ENCODE data around the gene TMEM200A. TPM values are rescaled to one million over a fixed set of nuclear protein-coding genes. Genes with fewer than 3 reads are reported as not detected.

TMEM200A gene
- total RNA-seq, 1 experiment from 2014 or later, result 2.8 TPM

DNA sequence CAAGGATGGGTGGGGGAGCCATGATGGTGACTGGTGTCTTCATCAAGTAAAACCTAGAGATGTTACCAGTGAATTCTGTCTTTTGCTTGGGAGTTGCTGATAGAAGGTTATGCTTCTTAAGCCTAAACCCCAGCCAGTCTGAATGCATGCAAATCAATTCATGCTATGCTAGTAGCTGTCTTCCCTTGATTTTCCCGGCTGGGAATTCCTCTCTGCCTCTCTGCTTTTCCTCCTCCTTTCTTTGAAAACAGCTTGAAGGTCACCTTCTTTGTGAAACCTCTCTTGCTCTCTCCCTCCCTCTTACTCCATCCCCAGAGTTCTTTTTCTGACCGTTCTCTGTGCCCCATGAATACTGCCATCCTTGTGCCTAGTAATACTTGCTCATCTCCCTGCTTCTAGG is 58.9 kb downstream of the TMEM200A start:
- no peaks in the 10 kb centered on the region for H3K36me3 ChIP-seq (replicated peaks; ENCODE audit: control insufficient read depth, insufficient read depth, low read length)
- peak; percentile 5 for DNase-seq
- no peaks in the 10 kb centered on the region for H3K27me3 ChIP-seq (ENCODE audit: control insufficient read depth, insufficient read depth, low read length)
- no peak overlapping the region for H3K4me3 ChIP-seq (ENCODE audit: insufficient read depth, low read depth, low read length)

DNA sequence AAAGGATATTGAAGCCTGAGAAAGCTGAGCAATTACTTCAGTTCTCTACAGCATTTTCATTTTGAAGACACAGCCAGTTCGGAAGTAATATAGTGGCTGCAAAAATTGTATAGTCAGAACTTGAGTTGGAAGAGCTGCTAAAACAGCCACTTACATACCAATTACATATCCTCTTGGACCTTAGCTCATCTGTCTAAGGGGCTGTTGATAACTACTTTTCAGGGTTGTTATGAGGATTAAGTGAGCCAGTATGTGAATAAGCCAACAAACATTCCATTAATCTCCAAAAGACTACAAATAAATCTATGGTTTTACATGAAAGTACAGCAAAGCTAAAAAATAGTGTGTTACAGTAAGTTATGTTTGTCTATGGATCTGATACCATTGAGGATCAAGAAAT is 59.7 kb downstream of the TMEM200A start:
- no peak for DNase-seq
- H3K27me3 ChIP-seq (ENCODE audit: control insufficient read depth, insufficient read depth, low read length), result no peaks in the 10 kb centered on the region
- no peak overlapping the region for H3K4me3 ChIP-seq (ENCODE audit: insufficient read depth, low read depth, low read length)
- H3K36me3 ChIP-seq (replicated peaks; ENCODE audit: control insufficient read depth, insufficient read depth, low read length), result no peaks in the 10 kb centered on the region

DNA sequence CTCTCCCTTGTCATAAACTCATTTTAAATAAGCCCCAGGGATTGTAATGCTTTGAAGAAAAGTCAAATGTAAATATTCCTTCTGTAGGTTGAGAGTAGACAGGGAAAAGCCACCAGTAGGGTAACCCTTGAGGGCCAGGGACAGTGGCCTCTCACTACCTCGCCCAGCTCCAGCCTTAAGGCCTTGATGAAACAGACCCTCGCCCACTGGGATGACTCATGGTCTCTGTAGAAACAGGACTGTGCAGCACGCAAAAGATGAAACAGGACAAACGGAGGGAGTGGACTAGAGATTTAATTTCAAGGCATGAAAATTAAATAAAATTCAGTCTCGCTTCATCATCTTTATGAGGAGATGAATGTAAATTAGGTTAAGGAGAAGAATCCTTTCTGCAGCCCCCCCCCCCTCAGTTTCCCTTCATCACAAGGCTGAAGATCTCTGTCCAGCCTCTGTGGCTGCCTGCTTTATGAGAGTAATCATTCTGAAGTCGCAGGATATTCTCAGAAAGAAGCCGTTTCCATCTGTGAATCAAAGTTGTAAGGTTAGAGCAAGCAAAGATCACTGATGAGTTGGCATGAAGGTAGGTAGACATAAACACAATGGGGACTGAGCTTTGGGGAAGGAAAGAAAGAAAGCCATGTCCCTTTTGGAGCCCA is 60.4 kb downstream of the TMEM200A start:
- no peaks in the 10 kb centered on the region for H3K36me3 ChIP-seq (replicated peaks; ENCODE audit: control insufficient read depth, insufficient read depth, low read length)
- DNase-seq, result no peak
- H3K27me3 ChIP-seq (ENCODE audit: control insufficient read depth, insufficient read depth, low read length), result no peaks in the 10 kb centered on the region
- H3K4me3 ChIP-seq (ENCODE audit: insufficient read depth, low read depth, low read length), result no peak overlapping the region

DNA sequence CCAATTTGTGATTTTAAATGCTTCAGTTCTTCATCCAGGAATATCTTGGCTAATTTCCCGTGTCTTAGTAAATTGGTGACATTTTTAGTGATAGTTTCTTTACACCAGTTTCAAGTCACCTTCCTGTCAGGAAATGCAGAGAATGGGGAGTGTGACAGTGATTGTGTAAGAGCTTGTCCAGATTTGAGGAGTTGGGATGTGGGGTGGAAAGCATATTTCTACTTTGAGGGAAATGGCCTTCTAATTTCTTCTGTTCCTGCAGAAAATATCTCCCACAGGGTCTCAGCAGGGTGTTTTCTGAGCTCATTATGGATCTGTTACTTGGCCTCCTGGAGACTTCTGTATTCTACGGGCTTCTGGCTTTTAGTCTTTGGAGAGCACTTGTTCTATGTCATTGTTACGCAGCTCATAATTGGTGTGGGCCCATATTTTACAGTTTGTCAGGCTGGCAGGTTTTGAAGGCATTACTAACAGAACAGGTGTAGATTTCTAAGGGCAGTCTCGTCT is 65.6 kb downstream of the TMEM200A start:
- no peaks in the 10 kb centered on the region for H3K36me3 ChIP-seq (replicated peaks; ENCODE audit: control insufficient read depth, insufficient read depth, low read length)
- no peak overlapping the region for H3K4me3 ChIP-seq (ENCODE audit: insufficient read depth, low read depth, low read length)
- H3K27me3 ChIP-seq (ENCODE audit: control insufficient read depth, insufficient read depth, low read length), result no peaks in the 10 kb centered on the region
- DNase-seq, result no peak

DNA sequence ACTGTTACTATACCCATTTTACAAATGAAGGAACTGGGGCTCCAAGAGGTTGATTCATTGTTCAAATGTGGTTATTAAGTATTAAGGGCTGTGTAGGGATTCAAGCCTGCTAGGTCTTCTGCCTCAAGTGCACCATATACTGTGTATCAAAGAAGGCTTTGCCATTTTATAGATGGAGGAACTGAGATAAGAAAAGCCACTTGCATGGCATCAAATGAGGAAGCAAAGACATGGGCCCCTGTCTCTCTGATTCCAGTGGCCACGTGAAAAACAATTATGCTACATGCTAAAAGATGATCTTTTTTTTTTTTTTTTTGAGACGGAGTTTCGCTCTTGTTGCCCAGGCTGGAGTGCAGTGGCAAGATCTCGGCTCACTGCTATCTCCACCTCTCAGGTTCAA is 67.0 kb downstream of the TMEM200A start:
- no peaks in the 10 kb centered on the region for H3K36me3 ChIP-seq (replicated peaks; ENCODE audit: control insufficient read depth, insufficient read depth, low read length)
- no peak for DNase-seq
- no peak overlapping the region for H3K4me3 ChIP-seq (ENCODE audit: insufficient read depth, low read depth, low read length)
- no peaks in the 10 kb centered on the region for H3K27me3 ChIP-seq (ENCODE audit: control insufficient read depth, insufficient read depth, low read length)

DNA sequence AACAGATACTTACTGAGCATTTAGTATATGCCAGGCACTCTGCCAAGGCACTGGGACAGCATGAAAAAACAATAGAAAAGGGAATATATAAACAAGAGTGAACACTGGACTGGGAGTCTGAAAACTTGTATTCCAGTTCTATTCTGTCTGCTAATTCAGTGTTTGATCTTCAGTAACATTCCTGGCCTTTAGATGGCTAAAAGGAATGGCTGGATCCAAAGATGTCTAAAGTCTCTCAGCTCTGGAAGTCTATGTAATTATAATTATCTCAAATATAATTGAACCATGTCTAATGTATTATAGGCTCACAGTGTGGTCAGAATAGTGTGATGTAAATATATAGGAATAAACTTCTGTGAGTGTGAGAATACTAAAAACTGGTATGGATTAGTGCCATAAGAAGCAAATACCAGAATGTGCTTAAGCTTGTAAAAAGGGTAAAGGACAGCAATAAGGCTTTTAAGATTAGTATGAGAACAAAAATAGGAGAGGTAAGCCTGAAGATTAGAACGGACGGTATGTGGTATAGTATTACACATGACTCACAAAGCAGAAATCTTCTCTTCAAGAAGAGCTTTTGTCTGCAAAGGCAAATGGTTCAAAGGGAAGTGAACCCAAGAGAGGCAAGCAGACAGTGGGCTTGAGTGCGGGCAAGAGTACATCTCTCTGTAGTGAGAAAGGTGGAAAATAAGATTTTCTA is 68.5 kb downstream of the TMEM200A start:
- H3K36me3 ChIP-seq (replicated peaks; ENCODE audit: control insufficient read depth, insufficient read depth, low read length), result no peaks in the 10 kb centered on the region
- no peaks in the 10 kb centered on the region for H3K27me3 ChIP-seq (ENCODE audit: control insufficient read depth, insufficient read depth, low read length)
- no peak for DNase-seq
- no peak overlapping the region for H3K4me3 ChIP-seq (ENCODE audit: insufficient read depth, low read depth, low read length)

DNA sequence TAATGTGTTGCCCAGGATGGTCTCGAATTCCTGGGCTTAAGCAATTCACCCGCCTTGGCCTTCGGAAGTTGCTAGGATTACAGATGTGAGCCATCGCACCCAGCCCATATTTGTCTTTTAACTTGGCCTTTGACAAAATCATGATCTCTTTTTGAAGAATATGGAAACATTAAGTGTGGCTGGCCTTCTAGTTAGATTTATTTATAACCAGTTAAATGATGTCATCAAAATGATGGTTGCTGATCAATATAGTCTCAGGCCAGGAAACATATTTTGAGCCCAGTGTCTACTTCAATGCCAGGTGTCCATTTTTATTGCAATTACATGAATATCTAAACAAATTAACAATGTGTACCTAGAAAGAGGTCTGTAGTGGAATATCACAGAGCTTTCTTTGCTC is 69.4 kb downstream of the TMEM200A start:
- no peak for DNase-seq
- Histone ChIP-seq H3K4me3 (ENCODE audit: insufficient read depth, low read depth, low read length) (no peak overlapping the region), H3K36me3 (replicated peaks; ENCODE audit: control insufficient read depth, insufficient read depth, low read length) (no peaks in the 10 kb centered on the region), H3K27me3 (ENCODE audit: control insufficient read depth, insufficient read depth, low read length) (no peaks in the 10 kb centered on the region)

DNA sequence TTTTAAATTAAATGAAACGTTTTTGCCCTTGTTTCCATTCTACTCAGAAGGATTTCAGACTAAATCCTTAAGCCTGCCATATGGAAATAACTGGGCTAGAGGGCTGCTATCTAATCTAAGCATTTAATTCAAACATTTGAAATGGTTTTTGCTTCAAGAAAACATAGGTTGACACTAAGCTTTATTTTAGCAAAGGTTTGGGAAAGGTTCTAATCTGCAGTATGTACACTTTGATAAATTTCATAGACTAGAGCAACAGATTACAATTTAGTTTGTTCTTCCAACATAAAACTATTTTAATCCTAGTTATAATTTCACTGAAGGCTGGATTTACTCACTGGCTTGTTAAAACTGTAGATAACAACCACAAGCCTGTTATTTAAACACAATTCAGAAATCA is 72.1 kb downstream of the TMEM200A start:
- Histone ChIP-seq H3K36me3 (replicated peaks; ENCODE audit: control insufficient read depth, insufficient read depth, low read length) (no peaks in the 10 kb centered on the region), H3K4me3 (ENCODE audit: insufficient read depth, low read depth, low read length) (no peak overlapping the region), H3K27me3 (ENCODE audit: control insufficient read depth, insufficient read depth, low read length) (no peaks in the 10 kb centered on the region)
- no peak for DNase-seq

DNA sequence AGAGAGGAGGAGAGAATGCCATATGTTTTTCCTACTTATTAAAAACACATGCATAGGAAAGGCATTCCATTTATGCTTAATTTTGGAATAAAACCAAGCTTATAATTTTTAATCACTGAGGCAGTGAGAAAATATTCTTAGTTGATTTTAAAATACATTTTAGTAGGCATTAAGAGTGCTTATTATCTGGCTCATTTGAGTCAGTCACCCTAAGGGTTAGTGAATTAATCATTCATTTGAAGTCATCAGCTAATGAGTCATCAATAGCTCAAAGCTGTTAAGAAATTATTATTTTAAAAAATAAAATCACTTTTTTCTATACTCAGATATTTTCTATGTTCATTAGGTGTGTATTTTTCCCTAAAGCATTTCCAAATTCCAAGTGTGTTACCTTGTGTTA is 81.6 kb downstream of the TMEM200A start:
- H3K36me3 ChIP-seq (replicated peaks; ENCODE audit: control insufficient read depth, insufficient read depth, low read length), result no peaks in the 10 kb centered on the region
- no peaks in the 10 kb centered on the region for H3K27me3 ChIP-seq (ENCODE audit: control insufficient read depth, insufficient read depth, low read length)
- no peak overlapping the region for H3K4me3 ChIP-seq (ENCODE audit: insufficient read depth, low read depth, low read length)
- DNase-seq, result no peak

DNA sequence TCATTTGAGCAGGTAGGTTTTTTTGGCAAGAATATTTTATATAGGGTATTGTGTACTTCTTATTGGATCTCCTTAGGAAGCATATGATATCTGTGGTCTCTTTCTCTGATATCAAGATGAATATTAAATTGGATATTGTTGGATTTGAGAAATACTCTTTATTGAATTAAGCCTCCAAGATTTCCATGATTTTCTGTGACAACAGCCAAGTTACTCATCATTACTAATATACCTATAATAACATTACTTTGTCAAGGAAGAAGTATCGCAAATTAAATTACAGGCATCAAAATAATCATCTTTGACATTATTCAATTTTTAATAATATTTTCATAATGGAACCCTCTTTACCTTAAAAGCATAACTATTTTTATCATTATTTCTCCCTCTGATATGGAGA is 86.5 kb downstream of the TMEM200A start:
- no peak for DNase-seq
- H3K36me3 ChIP-seq (replicated peaks; ENCODE audit: control insufficient read depth, insufficient read depth, low read length), result no peaks in the 10 kb centered on the region
- H3K4me3 ChIP-seq (ENCODE audit: insufficient read depth, low read depth, low read length), result no peak overlapping the region
- H3K27me3 ChIP-seq (ENCODE audit: control insufficient read depth, insufficient read depth, low read length), result no peaks in the 10 kb centered on the region

DNA sequence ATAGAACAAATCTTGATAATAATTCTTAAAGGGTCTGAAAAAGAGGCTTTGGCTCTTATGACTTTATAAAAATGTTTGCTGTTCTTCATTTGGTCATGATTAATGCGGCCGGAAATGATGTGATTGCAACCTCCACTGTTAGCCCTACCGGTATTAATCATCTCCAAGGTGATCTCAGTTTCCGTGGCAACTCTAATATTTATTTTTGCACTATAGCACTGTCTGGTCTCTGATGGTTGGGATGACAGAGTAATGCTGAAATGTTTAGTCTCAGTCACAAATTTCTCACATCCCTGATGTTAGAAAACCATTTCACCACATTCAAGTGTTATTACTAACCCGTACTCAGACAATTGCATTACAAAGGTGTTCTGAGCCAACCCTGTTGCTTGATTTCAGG is 87.4 kb downstream of the TMEM200A start:
- H3K4me3 ChIP-seq (ENCODE audit: insufficient read depth, low read depth, low read length), result no peak overlapping the region
- H3K27me3 ChIP-seq (ENCODE audit: control insufficient read depth, insufficient read depth, low read length), result no peaks in the 10 kb centered on the region
- H3K36me3 ChIP-seq (replicated peaks; ENCODE audit: control insufficient read depth, insufficient read depth, low read length), result no peaks in the 10 kb centered on the region
- DNase-seq, result no peak

DNA sequence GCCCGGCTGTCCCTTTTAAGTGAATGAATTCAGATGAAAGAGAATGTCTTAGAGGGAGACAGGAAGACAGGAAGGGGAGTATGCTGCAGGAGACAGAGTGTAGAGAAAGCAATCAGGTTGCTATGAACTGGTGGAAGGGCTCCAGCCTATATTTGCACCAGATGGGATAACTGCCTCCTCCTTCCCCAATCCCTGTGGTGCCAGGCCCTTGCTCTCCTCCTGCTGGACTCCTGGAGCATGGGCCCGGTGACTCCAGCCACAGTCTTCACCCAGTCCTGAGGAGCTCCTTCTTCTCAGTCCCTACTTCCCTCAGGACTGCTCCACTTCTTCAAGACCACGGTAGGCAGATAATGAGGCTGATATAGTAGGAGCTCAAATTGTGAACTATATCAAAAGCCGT is 91.8 kb downstream of the TMEM200A start:
- Histone ChIP-seq H3K36me3 (replicated peaks; ENCODE audit: control insufficient read depth, insufficient read depth, low read length) (no peaks in the 10 kb centered on the region), H3K27me3 (ENCODE audit: control insufficient read depth, insufficient read depth, low read length) (no peaks in the 10 kb centered on the region), H3K4me3 (ENCODE audit: insufficient read depth, low read depth, low read length) (no peak overlapping the region)
- DNase-seq, result no peak

DNA sequence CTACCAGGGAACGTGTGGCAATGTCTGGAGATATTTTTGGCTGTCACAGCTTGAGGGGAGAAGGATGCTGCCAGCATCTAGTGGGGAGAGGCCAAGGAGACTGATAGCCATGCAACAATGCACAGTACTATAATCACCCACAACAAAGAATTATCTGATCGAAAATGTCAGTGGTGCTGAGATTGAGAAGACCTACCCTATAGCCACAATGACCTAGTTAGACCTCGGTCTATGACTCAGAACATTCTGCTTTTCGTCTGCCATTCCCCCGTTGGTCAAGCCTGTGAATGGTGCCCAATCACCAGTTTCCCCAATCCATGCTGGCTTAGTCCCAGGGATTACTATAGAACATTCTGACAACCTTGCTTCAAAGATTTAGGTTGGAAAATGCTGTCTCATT is 93.5 kb downstream of the TMEM200A start:
- no peaks in the 10 kb centered on the region for H3K27me3 ChIP-seq (ENCODE audit: control insufficient read depth, insufficient read depth, low read length)
- no peak overlapping the region for H3K4me3 ChIP-seq (ENCODE audit: insufficient read depth, low read depth, low read length)
- no peaks in the 10 kb centered on the region for H3K36me3 ChIP-seq (replicated peaks; ENCODE audit: control insufficient read depth, insufficient read depth, low read length)
- DNase-seq, result no peak

DNA sequence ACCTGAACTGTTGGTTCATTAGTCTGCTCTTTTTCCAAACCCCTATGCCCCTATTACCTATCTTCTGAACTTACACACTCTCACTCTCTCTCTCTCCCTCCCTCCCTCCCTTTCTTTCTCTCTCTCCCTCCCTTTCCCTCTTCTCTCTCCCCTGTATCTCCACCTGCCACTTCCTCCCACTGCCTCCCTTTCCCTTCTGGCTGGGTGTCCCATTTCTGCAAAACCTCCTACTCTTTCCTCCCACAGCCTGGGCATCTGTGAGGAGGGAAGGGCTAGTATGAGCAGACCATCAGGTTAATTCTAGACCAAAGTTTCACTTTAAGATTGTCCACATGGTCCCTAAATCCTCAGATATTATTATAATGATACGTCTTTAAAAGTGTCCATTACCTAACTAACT is 95.1 kb downstream of the TMEM200A start:
- H3K36me3 ChIP-seq (replicated peaks; ENCODE audit: control insufficient read depth, insufficient read depth, low read length), result no peaks in the 10 kb centered on the region
- DNase-seq, result no peak
- no peak overlapping the region for H3K4me3 ChIP-seq (ENCODE audit: insufficient read depth, low read depth, low read length)
- no peaks in the 10 kb centered on the region for H3K27me3 ChIP-seq (ENCODE audit: control insufficient read depth, insufficient read depth, low read length)

DNA sequence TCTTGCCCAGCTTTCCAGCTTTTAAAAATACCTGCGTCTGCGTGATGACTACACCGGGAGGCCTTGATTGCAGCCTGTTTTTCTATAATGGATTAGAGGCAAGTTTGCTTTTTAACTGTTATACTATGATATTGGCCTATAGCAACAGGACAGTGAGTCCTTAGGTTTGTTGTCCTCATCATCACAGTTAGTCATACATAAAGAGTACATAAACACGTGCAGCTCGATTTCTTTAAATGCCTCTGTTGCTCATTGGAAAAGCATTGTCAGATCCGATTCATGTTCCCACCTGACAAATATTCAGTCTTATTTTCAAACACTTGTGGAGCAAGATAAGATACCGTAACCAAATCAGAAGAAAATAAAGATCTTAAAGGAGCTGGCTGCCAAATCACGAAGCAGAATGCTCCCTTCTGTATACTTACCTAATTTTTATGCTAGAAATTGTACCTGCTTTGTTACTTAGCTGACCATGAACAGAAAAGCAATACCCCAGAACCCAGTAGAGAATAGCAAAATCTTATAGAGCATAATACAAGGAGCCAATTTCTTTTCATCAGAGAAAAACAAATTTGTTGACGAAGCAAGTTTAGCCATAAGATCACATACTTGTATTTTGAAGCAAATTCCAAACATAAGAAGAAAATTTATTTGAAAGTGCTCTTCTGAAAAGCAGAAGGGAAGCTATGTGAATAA is 100.4 kb downstream of the TMEM200A start:
- Histone ChIP-seq H3K4me3 (ENCODE audit: insufficient read depth, low read depth, low read length) (no peak overlapping the region), H3K27me3 (ENCODE audit: control insufficient read depth, insufficient read depth, low read length) (no peaks in the 10 kb centered on the region), H3K36me3 (replicated peaks; ENCODE audit: control insufficient read depth, insufficient read depth, low read length) (no peaks in the 10 kb centered on the region)
- no peak for DNase-seq
